Measurements from ENCODE around the gene DNAJB6.

DNAJB6 gene

DNA sequence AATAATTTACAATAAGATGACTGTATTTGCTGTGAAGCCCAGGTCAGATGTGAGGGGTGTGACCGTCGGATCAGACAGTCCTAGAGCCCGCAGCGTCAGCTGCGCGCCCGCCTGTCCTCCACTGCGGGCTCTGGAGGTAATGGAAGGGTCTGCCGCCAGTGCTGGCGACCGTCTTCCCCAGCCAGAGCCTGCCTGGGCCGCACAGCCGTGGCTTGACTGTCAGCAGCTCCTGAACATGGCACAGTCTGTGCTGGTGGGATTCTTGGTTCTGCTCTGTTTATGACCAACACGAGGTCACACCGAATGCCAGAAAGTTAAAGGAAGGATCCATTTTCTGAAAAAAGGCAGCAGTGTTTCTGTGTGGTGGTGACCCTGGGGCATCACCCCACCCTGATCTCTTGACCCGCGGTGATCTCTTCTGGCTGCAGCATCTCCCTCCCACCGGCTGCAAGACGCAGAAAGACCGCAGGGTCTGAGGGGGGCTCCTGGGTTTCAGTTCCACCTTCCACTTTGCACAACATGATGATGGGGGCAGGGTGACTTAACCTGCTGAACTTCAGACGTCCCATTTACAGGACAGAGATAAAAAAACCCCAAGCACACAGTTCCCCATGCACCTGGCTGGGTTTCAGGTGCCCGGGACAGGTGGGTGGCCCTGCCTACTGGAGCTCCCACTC, 103.7 kb downstream of the DNAJB6 start:
- TF ChIP-seq, protein P1, sequence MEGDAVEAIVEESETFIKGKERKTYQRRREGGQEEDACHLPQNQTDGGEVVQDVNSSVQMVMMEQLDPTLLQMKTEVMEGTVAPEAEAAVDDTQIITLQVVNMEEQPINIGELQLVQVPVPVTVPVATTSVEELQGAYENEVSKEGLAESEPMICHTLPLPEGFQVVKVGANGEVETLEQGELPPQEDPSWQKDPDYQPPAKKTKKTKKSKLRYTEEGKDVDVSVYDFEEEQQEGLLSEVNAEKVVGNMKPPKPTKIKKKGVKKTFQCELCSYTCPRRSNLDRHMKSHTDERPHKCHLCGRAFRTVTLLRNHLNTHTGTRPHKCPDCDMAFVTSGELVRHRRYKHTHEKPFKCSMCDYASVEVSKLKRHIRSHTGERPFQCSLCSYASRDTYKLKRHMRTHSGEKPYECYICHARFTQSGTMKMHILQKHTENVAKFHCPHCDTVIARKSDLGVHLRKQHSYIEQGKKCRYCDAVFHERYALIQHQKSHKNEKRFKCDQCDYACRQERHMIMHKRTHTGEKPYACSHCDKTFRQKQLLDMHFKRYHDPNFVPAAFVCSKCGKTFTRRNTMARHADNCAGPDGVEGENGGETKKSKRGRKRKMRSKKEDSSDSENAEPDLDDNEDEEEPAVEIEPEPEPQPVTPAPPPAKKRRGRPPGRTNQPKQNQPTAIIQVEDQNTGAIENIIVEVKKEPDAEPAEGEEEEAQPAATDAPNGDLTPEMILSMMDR (IDR thresholded peaks at IDR 0.05; ENCODE audit: low read depth, low read length, missing control alignments): no peak
- no peak for DNase-seq (ENCODE audit: extremely low read depth, low read depth)
- no peak overlapping the region for H3K4me3 ChIP-seq (replicated peaks; ENCODE audit: low read depth, low read length)

DNA sequence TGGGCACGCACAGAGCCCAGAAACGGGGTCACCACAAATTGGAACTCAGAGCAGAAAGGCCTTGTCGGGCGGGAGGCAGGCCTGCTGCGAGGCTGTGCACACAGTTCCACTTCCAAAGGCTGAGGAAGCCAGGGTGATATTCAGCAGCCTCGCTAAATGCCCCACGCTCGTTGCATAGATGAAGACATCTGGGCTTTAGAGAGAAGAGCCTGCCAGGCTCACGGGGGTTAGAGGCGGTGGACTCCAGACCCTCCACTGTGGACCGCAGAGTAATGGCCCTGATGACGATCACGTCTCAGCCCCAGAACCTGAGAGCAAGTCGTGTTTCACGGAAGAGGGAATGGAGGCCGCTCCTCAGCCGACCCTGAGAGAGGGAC, 104.2 kb downstream of the DNAJB6 start:
- TF ChIP-seq, protein P1 (IDR thresholded peaks at IDR 0.05; ENCODE audit: low read depth, low read length, missing control alignments): no peak
- DNase-seq (ENCODE audit: extremely low read depth, low read depth): no peak
- H3K4me3 ChIP-seq (replicated peaks; ENCODE audit: low read depth, low read length): no peak overlapping the region

DNA sequence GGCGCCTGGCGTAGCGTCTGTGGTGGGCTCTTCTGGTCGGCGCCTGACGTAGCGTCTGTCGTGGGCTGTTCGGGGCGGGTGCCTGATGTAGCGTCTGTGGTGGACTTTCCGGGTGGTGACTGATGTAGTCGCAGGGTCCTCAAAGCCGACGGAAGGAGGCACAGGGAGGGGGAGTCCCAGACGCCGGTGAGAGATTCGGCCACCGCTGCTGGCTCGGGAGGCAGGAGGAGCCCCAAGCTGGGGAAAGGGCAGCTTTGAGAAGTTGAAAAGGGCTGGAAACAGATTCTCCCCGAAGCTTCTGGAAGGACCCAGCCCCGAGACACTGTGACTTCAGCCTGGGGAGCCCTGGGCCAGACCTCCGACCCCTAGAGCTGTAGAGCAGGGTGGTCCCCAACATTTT, 105.7 kb downstream of the DNAJB6 start:
- DNase-seq (ENCODE audit: extremely low read depth, low read depth): no peak
- TF ChIP-seq, protein P1 (IDR thresholded peaks at IDR 0.05; ENCODE audit: low read depth, low read length, missing control alignments): no peak
- H3K4me3 ChIP-seq (replicated peaks; ENCODE audit: low read depth, low read length): no peak overlapping the region

DNA sequence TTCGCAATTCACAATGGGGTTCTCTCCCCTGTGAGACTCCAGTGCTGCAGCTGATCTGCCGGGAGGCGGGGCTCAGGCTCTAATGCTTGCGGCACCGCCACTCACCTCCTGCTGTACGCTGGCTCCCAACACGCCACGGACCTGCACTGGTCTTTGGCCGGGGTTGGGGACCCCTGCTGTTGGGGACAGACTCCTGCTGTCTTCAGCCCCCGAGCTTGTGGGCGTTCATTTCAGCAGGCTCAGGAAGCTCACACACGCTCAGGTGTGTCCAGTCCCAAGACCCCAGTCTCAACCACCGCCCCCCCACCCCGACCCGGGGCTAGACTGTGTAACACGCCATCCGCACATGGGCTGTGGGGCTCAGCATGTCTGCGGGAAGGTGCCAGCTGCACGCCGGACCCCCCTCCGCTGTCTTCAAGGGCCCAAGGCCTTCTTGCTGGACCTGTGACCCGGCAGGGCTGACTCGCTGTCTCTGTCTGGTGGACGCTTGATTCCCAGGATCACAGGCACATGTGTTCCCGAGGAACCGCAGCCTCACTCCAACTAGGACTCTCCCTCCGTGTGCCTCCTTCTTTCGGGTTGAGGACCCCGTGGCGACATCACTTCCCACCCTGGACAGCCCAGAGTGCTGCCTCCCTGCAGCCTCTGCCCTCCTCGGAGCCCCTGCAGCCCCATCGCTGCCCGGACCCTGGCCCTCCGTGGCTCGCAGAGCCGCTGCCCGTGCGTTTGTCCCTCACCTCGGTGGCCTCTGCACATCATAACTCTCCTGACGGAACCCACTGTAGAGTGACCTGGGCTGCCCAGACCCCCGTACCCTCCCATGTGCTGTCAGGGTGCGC, 106.4 kb downstream of the DNAJB6 start:
- TF ChIP-seq, protein P1 (IDR thresholded peaks at IDR 0.05; ENCODE audit: low read depth, low read length, missing control alignments): no peak
- H3K4me3 ChIP-seq (replicated peaks; ENCODE audit: low read depth, low read length): no peak overlapping the region
- no peak for DNase-seq (ENCODE audit: extremely low read depth, low read depth)

DNA sequence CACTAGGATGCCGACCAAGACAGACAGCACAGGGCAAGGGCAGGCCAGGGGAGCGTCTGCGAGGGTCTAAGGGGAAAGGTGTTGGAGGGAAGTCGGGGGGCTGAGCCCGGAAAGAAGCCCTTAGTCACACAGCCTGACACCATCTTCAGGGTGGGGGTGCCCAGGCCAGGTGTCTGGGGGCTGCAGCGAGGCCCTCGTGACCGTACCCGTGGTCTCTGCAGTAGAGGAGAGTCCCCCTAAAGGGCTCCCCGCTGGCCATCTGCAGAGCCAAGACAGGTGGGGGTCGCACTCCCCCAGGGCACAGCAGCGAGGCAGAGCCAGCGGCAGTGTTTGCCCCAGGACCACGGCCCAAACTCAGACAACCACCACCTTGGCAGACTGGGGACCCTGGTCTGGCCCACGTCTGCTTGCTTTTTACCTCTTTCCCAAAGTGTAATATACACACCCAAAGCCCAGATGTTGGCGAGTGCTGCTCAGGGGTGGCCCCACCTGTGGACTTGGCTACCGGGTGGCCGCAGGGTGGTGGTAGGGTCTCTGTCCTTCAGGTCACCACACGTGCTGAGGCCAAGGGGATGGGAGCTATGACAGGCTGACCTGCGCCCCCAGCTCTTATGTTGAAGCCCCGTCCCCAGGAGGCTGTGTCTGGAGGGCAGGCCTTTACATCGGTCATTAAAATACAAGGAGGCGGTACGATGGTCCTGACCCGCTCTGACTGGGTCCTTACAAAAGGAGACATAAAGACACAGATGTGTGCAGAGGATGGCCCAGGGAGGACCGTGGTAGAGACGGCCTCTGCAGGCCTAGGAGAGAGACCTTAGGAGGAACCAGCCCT, 107.4 kb downstream of the DNAJB6 start:
- H3K4me3 ChIP-seq (replicated peaks; ENCODE audit: low read depth, low read length): no peak overlapping the region
- TF ChIP-seq, protein P1 (IDR thresholded peaks at IDR 0.05; ENCODE audit: low read depth, low read length, missing control alignments): no peak
- DNase-seq (ENCODE audit: extremely low read depth, low read depth): no peak

DNA sequence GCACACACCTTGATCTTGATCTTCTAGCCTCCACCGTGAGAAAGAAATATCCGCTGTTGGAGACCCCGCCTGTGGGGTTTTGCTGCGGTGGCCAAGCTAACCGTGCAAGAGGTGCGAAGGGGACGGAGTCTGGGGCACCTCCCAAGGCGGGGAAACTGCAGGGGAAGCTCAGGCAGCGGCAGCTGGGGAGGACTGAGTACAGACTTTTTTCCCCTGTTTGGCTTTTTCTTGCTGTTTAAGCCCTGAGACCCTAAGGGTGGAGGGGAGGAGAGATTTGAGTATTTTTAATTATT, 108.0 kb downstream of the DNAJB6 start:
- no peak for DNase-seq (ENCODE audit: extremely low read depth, low read depth)
- TF ChIP-seq, protein P1 (IDR thresholded peaks at IDR 0.05; ENCODE audit: low read depth, low read length, missing control alignments): no peak
- no peak overlapping the region for H3K4me3 ChIP-seq (replicated peaks; ENCODE audit: low read depth, low read length)

Data from HFF-Myc (cell line).